Right lobe of liver (tissue), 4 donors: ENCODE results near the gene ZNRF4.

Experiments used
- POLR2A ChIP-seq: fragments of 450-650 bp; IDR thresholded peaks from one replicate; pipeline ENCODE4 v1.6.1; 2017; ENCODE audit warnings: antibody characterized with exemption, mild to moderate bottlenecking
- TF ChIP-seq, protein P1 (sequence below), 4 donors: fragments of 200-600 bp in 3 of 4; fragments of 450-650 bp in 1 of 4; IDR thresholded peaks; one replicate each; pipeline versions ENCODE4 v1.5.1 to v1.8.0; 2016 to 2022; ENCODE audit warnings: antibody characterized with exemption in 4 of 4, mild to moderate bottlenecking in 2 of 4
- donor health status: DM: no; HTN: no; CAD: no.
- donor health status: DM: no; HTN: no; CAD: no.
- donor health status: DM: no; HTN: yes; CAD: no.

DNA sequence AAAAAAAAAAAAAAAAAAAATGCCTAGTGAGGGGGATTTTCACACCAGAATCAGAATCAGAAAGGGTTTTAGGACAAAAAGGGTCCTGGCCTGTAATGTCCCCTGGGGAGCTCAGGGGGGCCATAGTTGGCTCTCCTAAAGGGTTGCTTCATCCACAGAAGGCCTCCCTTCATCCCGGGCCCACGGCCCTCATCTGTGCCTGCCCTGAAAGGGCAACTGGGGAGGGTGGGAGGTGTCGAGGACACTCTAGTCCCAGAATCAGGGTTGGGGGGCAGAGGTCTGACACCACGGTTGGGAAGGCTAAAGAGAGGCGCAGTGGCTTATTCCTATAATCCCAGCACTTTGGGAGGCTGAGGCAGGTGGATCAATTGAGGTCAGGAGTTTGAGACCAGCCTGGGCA is 22.5 kb upstream of the ZNRF4 start:
- TF ChIP-seq POLR2A: no peak
- TF ChIP-seq, protein P1, sequence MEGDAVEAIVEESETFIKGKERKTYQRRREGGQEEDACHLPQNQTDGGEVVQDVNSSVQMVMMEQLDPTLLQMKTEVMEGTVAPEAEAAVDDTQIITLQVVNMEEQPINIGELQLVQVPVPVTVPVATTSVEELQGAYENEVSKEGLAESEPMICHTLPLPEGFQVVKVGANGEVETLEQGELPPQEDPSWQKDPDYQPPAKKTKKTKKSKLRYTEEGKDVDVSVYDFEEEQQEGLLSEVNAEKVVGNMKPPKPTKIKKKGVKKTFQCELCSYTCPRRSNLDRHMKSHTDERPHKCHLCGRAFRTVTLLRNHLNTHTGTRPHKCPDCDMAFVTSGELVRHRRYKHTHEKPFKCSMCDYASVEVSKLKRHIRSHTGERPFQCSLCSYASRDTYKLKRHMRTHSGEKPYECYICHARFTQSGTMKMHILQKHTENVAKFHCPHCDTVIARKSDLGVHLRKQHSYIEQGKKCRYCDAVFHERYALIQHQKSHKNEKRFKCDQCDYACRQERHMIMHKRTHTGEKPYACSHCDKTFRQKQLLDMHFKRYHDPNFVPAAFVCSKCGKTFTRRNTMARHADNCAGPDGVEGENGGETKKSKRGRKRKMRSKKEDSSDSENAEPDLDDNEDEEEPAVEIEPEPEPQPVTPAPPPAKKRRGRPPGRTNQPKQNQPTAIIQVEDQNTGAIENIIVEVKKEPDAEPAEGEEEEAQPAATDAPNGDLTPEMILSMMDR (IDR thresholded peaks at IDR 0.05): no peak
